HEK293 (cell line): ENCODE data around the gene LRRC59.

ENCODE experiments used
- CTCF ChIA-PET: fragments of 350-600 bp; formaldehyde crosslinking; extraction: SDS; loops from one replicate; lab custom pipeline; 2021; ENCODE audit warnings: antibody characterized with exemption; lab: Yijun Ruan, JAX
- POLR2A ChIA-PET: fragments of 300-600 bp; formaldehyde crosslinking; extraction: SDS; loops from one replicate; lab custom pipeline; 2020; ENCODE audit warnings: antibody characterized with exemption, inconsistent platforms; lab: Yijun Ruan, JAX
- H3K27ac ChIP-seq: fragments of 200-500 bp; sonication (Bioruptor generic); 2 replicates; pipeline ENCODE4 v1.5.1; 2014; ENCODE audit warnings: low read depth, low read length, control low read depth, inconsistent platforms; ENCODE audit errors: extremely low read depth
- H3K36me3 ChIP-seq, 2 experiments: fragments of 200-500 bp in 1 of 2; sonication (Bioruptor generic) in 1 of 2; 1 replicate in 1 of 2; 2 replicates in 1 of 2; pipeline ENCODE4 v1.5.1; 2014 to 2017; ENCODE audit warnings: inconsistent platforms in 2 of 2, low read length in 2 of 2; ENCODE audit not compliant: control insufficient read depth in 2 of 2, insufficient read depth in 1 of 2
- H3K4me1 ChIP-seq: fragments of 200-500 bp; sonication (Bioruptor generic); 2 replicates; pipeline ENCODE4 v1.5.1; 2014; ENCODE audit warnings: mild to moderate bottlenecking, low read length, inconsistent platforms; ENCODE audit not compliant: control insufficient read depth, insufficient read depth
- H3K4me3 ChIP-seq: 2 replicates; pipeline ENCODE4 v1.5.1; 2011; ENCODE audit warnings: low read depth, mild to moderate bottlenecking, control low read depth, low read length, moderate library complexity
- H3K9me3 ChIP-seq: fragments of 200-500 bp; sonication (Bioruptor generic); 2 replicates; pipeline ENCODE4 v1.5.1; 2014; ENCODE audit warnings: low read depth, low read length, inconsistent platforms; ENCODE audit not compliant: control insufficient read depth, insufficient read depth
- PRDM1 ChIP-seq: fragments of 450-650 bp; formaldehyde crosslinking; IDR thresholded peaks from 2 replicates; pipeline ENCODE4; 2016; ENCODE audit warnings: missing biosample characterization, missing genetic modification characterization
- SP3 ChIP-seq: fragments of 450-650 bp; formaldehyde crosslinking; IDR thresholded peaks from 2 replicates; pipeline ENCODE4 v1.5.1; 2016; ENCODE audit warnings: missing biosample characterization, missing genetic modification characterization
- TRIM28 ChIP-seq: IDR thresholded peaks from 2 replicates; pipeline ENCODE4 v1.6.1; 2011; ENCODE audit warnings: low read length, control low read depth, borderline replicate concordance
- ZEB2 ChIP-seq: fragments of 450-650 bp; formaldehyde crosslinking; IDR thresholded peaks from 2 replicates; pipeline ENCODE4 v1.5.1; 2016; ENCODE audit warnings: missing biosample characterization, missing genetic modification characterization
- ZNF121 ChIP-seq: fragments of 450-650 bp; formaldehyde crosslinking; IDR thresholded peaks from 2 replicates; pipeline ENCODE4 v1.5.1; 2016; ENCODE audit warnings: missing biosample characterization, missing genetic modification characterization
- ZNF133 ChIP-seq: fragments of 450-650 bp; formaldehyde crosslinking; IDR thresholded peaks from 2 replicates; pipeline ENCODE4 v1.5.1; 2016; ENCODE audit warnings: missing biosample characterization, missing genetic modification characterization
- ZNF341 ChIP-seq: fragments of 450-650 bp; formaldehyde crosslinking; IDR thresholded peaks from 2 replicates; pipeline ENCODE4; 2016; ENCODE audit warnings: low read depth, missing biosample characterization, missing genetic modification characterization
- ZNF37A ChIP-seq: fragments of 450-650 bp; IDR thresholded peaks from 2 replicates; pipeline ENCODE4 v1.5.1; 2018; ENCODE audit warnings: missing biosample characterization, missing genetic modification characterization
- ZNF48 ChIP-seq: fragments of 450-650 bp; formaldehyde crosslinking; IDR thresholded peaks from 2 replicates; pipeline ENCODE4 v1.5.1; 2016; ENCODE audit warnings: missing biosample characterization, missing genetic modification characterization
- ZNF561 ChIP-seq: fragments of 450-650 bp; IDR thresholded peaks from 2 replicates; pipeline ENCODE4 v1.5.1; 2018; ENCODE audit warnings: missing biosample characterization, missing genetic modification characterization, borderline replicate concordance
- ZNF596 ChIP-seq: fragments of 450-650 bp; IDR thresholded peaks from 2 replicates; pipeline ENCODE4 v1.5.0; 2018; ENCODE audit warnings: missing biosample characterization, mild to moderate bottlenecking, missing genetic modification characterization, moderate library complexity
- ZNF600 ChIP-seq: fragments of 450-650 bp; formaldehyde crosslinking; IDR thresholded peaks from 2 replicates; pipeline ENCODE4 v1.5.1; 2016; ENCODE audit warnings: missing biosample characterization, missing genetic modification characterization
- ZNF629 ChIP-seq: fragments of 450-650 bp; formaldehyde crosslinking; IDR thresholded peaks from 2 replicates; pipeline ENCODE4 v1.5.1; 2017; ENCODE audit warnings: missing biosample characterization, missing genetic modification characterization
- ZNF670 ChIP-seq: fragments of 450-650 bp; formaldehyde crosslinking; IDR thresholded peaks from 2 replicates; pipeline ENCODE4 v1.5.1; 2016; ENCODE audit warnings: missing biosample characterization, missing genetic modification characterization, low read depth
- ZNF776 ChIP-seq: fragments of 450-650 bp; formaldehyde crosslinking; IDR thresholded peaks from 2 replicates; pipeline ENCODE4 v1.5.0; 2017; ENCODE audit warnings: missing biosample characterization, missing genetic modification characterization, borderline replicate concordance
- TF ChIP-seq, protein P1 (sequence below): fragments of 450-650 bp; formaldehyde crosslinking; IDR thresholded peaks from 2 replicates; pipeline ENCODE4 v1.5.1; 2016; ENCODE audit warnings: missing biosample characterization, missing genetic modification characterization
- TF ChIP-seq, protein P2 (sequence below): fragments of 450-650 bp; formaldehyde crosslinking; IDR thresholded peaks from 2 replicates; pipeline ENCODE4 v1.5.1; 2016; ENCODE audit warnings: missing biosample characterization, missing genetic modification characterization
- TF ChIP-seq, protein P3 (sequence below): fragments of 450-650 bp; formaldehyde crosslinking; IDR thresholded peaks from 2 replicates; pipeline ENCODE4 v1.5.1; 2017; ENCODE audit warnings: missing biosample characterization, missing genetic modification characterization
- TF ChIP-seq, protein P4 (sequence below): fragments of 450-650 bp; formaldehyde crosslinking; IDR thresholded peaks from 2 replicates; pipeline ENCODE4 v1.5.1; 2017; ENCODE audit warnings: missing biosample characterization, mild to moderate bottlenecking, missing genetic modification characterization, moderate library complexity
- TF ChIP-seq, protein P5 (sequence below): fragments of 450-650 bp; formaldehyde crosslinking; IDR thresholded peaks from 2 replicates; pipeline ENCODE4 v1.5.1; 2017; ENCODE audit warnings: missing biosample characterization, missing genetic modification characterization
- TF ChIP-seq, protein P6 (sequence below): fragments of 450-650 bp; IDR thresholded peaks from 2 replicates; pipeline ENCODE4 v1.5.1; 2018; ENCODE audit warnings: missing biosample characterization, mild to moderate bottlenecking, missing genetic modification characterization

Gene LRRC59

DNA sequence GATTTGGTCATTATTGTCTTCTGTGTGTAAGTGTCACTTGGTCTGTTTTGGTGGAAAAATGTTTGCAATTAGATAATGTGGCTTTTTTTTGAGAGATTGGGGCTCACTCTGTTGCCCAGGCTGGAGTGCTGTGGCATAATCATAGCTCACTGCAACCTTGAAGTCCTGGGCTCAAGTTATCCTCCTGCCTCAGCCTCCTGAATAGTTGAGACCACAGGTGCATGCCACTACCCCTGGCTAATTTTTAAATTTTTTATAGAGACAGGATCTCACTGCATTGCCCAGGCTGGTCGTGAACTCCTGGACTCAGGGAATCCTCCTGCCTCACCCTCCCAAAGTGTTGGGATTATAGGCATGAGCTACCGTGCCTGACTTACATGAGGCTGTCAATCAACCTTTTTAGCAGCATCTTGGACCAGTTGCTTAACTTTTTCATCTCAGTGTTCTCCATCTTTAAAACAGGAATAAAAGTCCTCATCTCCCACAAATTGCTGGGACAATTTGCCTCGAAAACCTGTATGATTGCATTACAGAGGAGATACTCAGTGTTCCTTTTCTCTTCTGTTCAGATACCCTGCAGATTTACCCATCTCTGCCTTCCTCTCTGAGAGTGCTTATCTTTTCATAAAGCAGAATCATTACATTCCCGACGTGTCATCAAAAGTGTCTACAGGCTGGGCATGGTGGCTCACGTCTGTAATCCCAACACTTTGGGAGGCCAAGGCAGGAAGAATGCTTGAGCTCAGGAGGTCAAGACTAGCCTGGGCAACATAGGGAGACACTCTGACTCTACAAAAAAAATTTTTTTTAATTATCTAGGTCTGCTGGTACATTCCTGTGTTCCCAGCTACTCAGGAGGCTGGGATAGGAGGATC, 47.8 kb upstream of the LRRC59 start:
- no peaks in the 10 kb centered on the region; a peak in 1 of 3 replicates for H3K36me3 ChIP-seq
- POLR2A ChIA-PET, result no interaction called here
- H3K4me1 ChIP-seq, result peaks cover 20% of the 10 kb centered on the region
- CTCF ChIA-PET, result interaction anchor here (0.9 to 2.4 kb wide), 5 partner anchors 18 to 82 kb away, joined by 3 to 17 read pairs (median 7); partner anchors contain the start of genes LRRC59 and RSAD1
- no peak for TF ChIP-seq ZNF670 (tag by site-specific recombination)
- TF ChIP-seq ZNF121, result peak; percentile 96
- H3K9me3 ChIP-seq, result no peaks in the 10 kb centered on the region
- 0 out of 2 replicates have a peak overlapping the region, but pooled peaks have one; percentile 26 for H3K27ac ChIP-seq
- no peak overlapping the region for H3K4me3 ChIP-seq

DNA sequence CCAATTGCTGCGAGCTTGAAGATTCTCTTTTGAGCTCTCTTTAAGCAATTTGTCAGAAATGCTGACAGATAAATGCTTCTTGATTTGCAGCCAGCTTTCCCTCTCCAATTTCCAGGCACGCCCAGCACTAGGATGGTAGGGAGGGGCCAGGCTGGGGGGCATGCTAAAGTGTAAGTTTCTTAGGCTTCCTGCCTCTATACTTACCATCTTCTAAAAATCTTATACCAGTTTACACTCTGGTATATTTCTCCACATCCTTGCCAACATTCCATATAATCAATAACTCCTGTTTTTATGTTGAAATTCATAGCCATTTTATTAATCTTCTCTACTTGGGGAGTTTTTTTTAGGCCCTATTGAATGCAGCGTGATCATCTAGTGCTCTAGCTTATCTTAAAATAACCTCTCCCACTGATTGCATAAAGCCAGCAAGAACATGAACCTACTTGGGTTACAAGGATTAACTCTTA, 46.2 kb upstream of the LRRC59 start:
- CTCF ChIA-PET, result interaction anchor here (0.7 to 2.4 kb wide), 8 partner anchors 13 to 409 kb away, joined by 3 to 17 read pairs (median 4); partner anchors contain the start of genes LRRC59 and RSAD1
- Histone ChIP-seq H3K4me3 (no peak overlapping the region), H3K27ac (peak overlapping the region; percentile 32; the same call in 1 of the 2 replicates), H3K4me1 (peaks cover 20% of the 10 kb centered on the region), H3K9me3 (no peaks in the 10 kb centered on the region), H3K36me3 (no peaks in the 10 kb centered on the region; a peak in 1 of 3 replicates)
- POLR2A ChIA-PET, result interaction anchor here (0.5 to 1.4 kb wide), 4 partner anchors 12 to 36 kb away, joined by 3 to 7 read pairs (median 4); no protein-coding TSS in a partner anchor
- TF ChIP-seq, protein P1, sequence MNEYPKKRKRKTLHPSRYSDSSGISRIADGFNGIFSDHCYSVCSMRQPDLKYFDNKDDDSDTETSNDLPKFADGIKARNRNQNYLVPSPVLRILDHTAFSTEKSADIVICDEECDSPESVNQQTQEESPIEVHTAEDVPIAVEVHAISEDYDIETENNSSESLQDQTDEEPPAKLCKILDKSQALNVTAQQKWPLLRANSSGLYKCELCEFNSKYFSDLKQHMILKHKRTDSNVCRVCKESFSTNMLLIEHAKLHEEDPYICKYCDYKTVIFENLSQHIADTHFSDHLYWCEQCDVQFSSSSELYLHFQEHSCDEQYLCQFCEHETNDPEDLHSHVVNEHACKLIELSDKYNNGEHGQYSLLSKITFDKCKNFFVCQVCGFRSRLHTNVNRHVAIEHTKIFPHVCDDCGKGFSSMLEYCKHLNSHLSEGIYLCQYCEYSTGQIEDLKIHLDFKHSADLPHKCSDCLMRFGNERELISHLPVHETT, result no peak
- TF ChIP-seq TRIM28 (peak; percentile 47; the same call in 1 of the 2 replicates), SP3 (0 out of 2 replicates have a peak, but pooled peaks have one; percentile 18), PRDM1 (tag by site-specific recombination) (0 out of 2 replicates have a peak, but pooled peaks have one; percentile 11), ZNF629 (tag by site-specific recombination) (peak; percentile 43; the same call in 1 of the 2 replicates), ZNF776 (tag by site-specific recombination) (no peak), ZNF600 (no peak), ZNF596 (tag by site-specific recombination) (no peak; the same call in 1 of the 2 replicates), ZNF341 (tag by site-specific recombination) (no peak), ZNF133 (no peak), ZNF561 (peak; percentile 70), ZEB2 (peak; percentile 55), ZNF37A (no peak), ZNF48 (tag by site-specific recombination) (no peak)
- TF ChIP-seq, protein P2, sequence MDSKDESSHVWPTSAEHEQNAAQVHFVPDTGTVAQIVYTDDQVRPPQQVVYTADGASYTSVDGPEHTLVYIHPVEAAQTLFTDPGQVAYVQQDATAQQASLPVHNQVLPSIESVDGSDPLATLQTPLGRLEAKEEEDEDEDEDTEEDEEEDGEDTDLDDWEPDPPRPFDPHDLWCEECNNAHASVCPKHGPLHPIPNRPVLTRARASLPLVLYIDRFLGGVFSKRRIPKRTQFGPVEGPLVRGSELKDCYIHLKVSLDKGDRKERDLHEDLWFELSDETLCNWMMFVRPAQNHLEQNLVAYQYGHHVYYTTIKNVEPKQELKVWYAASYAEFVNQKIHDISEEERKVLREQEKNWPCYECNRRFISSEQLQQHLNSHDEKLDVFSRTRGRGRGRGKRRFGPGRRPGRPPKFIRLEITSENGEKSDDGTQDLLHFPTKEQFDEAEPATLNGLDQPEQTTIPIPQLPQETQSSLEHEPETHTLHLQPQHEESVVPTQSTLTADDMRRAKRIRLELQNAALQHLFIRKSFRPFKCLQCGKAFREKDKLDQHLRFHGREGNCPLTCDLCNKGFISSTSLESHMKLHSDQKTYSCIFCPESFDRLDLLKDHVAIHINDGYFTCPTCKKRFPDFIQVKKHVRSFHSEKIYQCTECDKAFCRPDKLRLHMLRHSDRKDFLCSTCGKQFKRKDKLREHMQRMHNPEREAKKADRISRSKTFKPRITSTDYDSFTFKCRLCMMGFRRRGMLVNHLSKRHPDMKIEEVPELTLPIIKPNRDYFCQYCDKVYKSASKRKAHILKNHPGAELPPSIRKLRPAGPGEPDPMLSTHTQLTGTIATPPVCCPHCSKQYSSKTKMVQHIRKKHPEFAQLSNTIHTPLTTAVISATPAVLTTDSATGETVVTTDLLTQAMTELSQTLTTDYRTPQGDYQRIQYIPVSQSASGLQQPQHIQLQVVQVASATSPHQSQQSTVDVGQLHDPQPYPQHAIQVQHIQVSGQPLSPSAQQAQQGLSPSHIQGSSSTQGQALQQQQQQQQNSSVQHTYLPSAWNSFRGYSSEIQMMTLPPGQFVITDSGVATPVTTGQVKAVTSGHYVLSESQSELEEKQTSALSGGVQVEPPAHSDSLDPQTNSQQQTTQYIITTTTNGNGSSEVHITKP (tag by site-specific recombination), result peak; percentile 65
- TF ChIP-seq, protein P3, sequence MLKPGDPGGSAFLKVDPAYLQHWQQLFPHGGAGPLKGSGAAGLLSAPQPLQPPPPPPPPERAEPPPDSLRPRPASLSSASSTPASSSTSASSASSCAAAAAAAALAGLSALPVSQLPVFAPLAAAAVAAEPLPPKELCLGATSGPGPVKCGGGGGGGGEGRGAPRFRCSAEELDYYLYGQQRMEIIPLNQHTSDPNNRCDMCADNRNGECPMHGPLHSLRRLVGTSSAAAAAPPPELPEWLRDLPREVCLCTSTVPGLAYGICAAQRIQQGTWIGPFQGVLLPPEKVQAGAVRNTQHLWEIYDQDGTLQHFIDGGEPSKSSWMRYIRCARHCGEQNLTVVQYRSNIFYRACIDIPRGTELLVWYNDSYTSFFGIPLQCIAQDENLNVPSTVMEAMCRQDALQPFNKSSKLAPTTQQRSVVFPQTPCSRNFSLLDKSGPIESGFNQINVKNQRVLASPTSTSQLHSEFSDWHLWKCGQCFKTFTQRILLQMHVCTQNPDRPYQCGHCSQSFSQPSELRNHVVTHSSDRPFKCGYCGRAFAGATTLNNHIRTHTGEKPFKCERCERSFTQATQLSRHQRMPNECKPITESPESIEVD, result peak; percentile 62
- TF ChIP-seq, protein P4, sequence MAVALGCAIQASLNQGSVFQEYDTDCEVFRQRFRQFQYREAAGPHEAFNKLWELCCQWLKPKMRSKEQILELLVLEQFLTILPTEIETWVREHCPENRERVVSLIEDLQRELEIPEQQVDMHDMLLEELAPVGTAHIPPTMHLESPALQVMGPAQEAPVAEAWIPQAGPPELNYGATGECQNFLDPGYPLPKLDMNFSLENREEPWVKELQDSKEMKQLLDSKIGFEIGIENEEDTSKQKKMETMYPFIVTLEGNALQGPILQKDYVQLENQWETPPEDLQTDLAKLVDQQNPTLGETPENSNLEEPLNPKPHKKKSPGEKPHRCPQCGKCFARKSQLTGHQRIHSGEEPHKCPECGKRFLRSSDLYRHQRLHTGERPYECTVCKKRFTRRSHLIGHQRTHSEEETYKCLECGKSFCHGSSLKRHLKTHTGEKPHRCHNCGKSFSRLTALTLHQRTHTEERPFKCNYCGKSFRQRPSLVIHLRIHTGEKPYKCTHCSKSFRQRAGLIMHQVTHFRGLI (tag by site-specific recombination), result peak; percentile 35; the same call in 1 of the 2 replicates
- TF ChIP-seq, protein P5, sequence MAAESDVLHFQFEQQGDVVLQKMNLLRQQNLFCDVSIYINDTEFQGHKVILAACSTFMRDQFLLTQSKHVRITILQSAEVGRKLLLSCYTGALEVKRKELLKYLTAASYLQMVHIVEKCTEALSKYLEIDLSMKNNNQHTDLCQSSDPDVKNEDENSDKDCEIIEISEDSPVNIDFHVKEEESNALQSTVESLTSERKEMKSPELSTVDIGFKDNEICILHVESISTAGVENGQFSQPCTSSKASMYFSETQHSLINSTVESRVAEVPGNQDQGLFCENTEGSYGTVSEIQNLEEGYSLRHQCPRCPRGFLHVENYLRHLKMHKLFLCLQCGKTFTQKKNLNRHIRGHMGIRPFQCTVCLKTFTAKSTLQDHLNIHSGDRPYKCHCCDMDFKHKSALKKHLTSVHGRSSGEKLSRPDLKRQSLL (tag by site-specific recombination), result no peak
- TF ChIP-seq, protein P6, sequence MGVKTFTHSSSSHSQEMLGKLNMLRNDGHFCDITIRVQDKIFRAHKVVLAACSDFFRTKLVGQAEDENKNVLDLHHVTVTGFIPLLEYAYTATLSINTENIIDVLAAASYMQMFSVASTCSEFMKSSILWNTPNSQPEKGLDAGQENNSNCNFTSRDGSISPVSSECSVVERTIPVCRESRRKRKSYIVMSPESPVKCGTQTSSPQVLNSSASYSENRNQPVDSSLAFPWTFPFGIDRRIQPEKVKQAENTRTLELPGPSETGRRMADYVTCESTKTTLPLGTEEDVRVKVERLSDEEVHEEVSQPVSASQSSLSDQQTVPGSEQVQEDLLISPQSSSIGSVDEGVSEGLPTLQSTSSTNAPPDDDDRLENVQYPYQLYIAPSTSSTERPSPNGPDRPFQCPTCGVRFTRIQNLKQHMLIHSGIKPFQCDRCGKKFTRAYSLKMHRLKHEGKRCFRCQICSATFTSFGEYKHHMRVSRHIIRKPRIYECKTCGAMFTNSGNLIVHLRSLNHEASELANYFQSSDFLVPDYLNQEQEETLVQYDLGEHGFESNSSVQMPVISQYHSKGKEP (tag by site-specific recombination), result peak; percentile 61
